ENCODE measurements around the gene UBE2QL1. TPM values are rescaled to one million over a fixed set of nuclear protein-coding genes. Genes with fewer than 3 reads are reported as not detected.

UBE2QL1 gene, protein sequence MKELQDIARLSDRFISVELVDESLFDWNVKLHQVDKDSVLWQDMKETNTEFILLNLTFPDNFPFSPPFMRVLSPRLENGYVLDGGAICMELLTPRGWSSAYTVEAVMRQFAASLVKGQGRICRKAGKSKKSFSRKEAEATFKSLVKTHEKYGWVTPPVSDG
- total RNA-seq (under 1 TPM in 1 of 2 donors, not detected in 1; 0.05 TPM), total RNA-seq (0 to 0.35 reads per million in 2 donors)

- Mint-ChIP-seq H3K4me3 (peak within 1 kb of the TSS; percentile 90), H3K27me3 (peaks cover 43% of the 10 kb centered on the region), H3K36me3 (ENCODE audit: low read depth) (peaks cover 2% of the 10 kb centered on the region), H3K27ac (no peak within 1 kb of the TSS), H3K4me1 (peaks cover 5% of the 10 kb centered on the region)
- H3K9me3 ChIP-seq (ENCODE audit: control insufficient read depth, low read length, poor library complexity, severe bottlenecking): no peaks in the 10 kb centered on the region
- DNase-seq (no peak), ATAC-seq (no peak)
Observed at GRCh38 chr5:6448622-6449464, at the start of gene UBE2QL1. Gene UBE2QL1 (plus strand): TSS chr5:6448859. CDS start chr5:6448894, 35 bp downstream.

- peaks cover 2% of the 10 kb centered on the region for H3K4me1 Mint-ChIP-seq
- H3K36me3 Mint-ChIP-seq (ENCODE audit: low read depth): peaks cover 5% of the 10 kb centered on the region
- H3K27ac Mint-ChIP-seq: no peak overlapping the region
- peaks cover 62% of the 10 kb centered on the region for H3K27me3 Mint-ChIP-seq
- DNase-seq (no peak), ATAC-seq (no peak)
- no peaks in the 10 kb centered on the region for H3K9me3 ChIP-seq (ENCODE audit: control insufficient read depth, low read length, poor library complexity, severe bottlenecking)
- H3K4me3 Mint-ChIP-seq: no peak overlapping the region
Observed at GRCh38 chr5:6399980-6400910, 48.4 kb upstream of the UBE2QL1 start.

- peaks cover 55% of the 10 kb centered on the region for H3K27me3 Mint-ChIP-seq
- H3K27ac Mint-ChIP-seq: no peak overlapping the region
- no peak overlapping the region for H3K4me3 Mint-ChIP-seq
- H3K9me3 ChIP-seq (ENCODE audit: control insufficient read depth, low read length, poor library complexity, severe bottlenecking): no peaks in the 10 kb centered on the region
- DNase-seq: no peak
- no peaks in the 10 kb centered on the region for H3K4me1 Mint-ChIP-seq
- H3K36me3 Mint-ChIP-seq (ENCODE audit: low read depth): peaks cover 1% of the 10 kb centered on the region
- ATAC-seq: no peak
Observed at GRCh38 chr5:6401410-6401809, 47.2 kb upstream of the UBE2QL1 start.

- ATAC-seq: no peak
Observed at GRCh38 chr5:6402939-6403338, 45.7 kb upstream of the UBE2QL1 start.

GRCh38 chr5:6403416-6403815 is 45.2 kb upstream of the UBE2QL1 start:
- Mint-ChIP-seq H3K27ac (no peak overlapping the region), H3K27me3 (peaks cover 67% of the 10 kb centered on the region), H3K36me3 (ENCODE audit: low read depth) (no peaks in the 10 kb centered on the region), H3K4me1 (no peaks in the 10 kb centered on the region), H3K4me3 (no peak overlapping the region)
- no peak for ATAC-seq
- no peaks in the 10 kb centered on the region for H3K9me3 ChIP-seq (ENCODE audit: control insufficient read depth, low read length, poor library complexity, severe bottlenecking)
- no peak for DNase-seq

More at GRCh38 chr5:6402939-6403338, 45.7 kb upstream of the UBE2QL1 start:
- no peak for DNase-seq
- no peak overlapping the region for H3K27ac Mint-ChIP-seq
- H3K27me3 Mint-ChIP-seq: peaks cover 64% of the 10 kb centered on the region
- H3K4me3 Mint-ChIP-seq: no peak overlapping the region
- H3K9me3 ChIP-seq (ENCODE audit: control insufficient read depth, low read length, poor library complexity, severe bottlenecking): no peaks in the 10 kb centered on the region
- H3K36me3 Mint-ChIP-seq (ENCODE audit: low read depth): no peaks in the 10 kb centered on the region
- no peaks in the 10 kb centered on the region for H3K4me1 Mint-ChIP-seq

DNA sequence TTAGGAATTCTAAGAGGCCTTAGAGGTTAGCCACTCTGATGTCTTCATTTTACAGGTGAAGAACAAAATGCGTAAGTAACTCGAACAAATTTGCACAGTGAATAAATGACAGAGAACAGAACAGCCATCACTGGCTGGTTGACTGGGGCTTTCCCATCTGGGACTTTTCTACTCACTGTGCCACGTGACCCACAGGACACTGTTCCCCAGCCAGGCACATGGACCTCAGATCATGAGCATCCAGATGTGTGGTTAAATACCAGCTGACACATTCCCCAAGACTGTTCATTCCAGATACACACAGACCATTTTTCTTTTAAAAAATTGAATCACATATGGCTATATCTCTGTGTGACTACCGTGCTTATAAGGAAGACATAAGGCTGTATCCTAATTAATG is 44.5 kb upstream of the UBE2QL1 start:
- no peak overlapping the region for H3K27ac Mint-ChIP-seq
- ATAC-seq: no peak
- peaks cover 73% of the 10 kb centered on the region for H3K27me3 Mint-ChIP-seq
- H3K9me3 ChIP-seq (ENCODE audit: control insufficient read depth, low read length, poor library complexity, severe bottlenecking): no peaks in the 10 kb centered on the region
- no peak for DNase-seq
- H3K4me1 Mint-ChIP-seq: no peaks in the 10 kb centered on the region
- no peak overlapping the region for H3K4me3 Mint-ChIP-seq
- H3K36me3 Mint-ChIP-seq (ENCODE audit: low read depth): peaks cover 2% of the 10 kb centered on the region

DNA sequence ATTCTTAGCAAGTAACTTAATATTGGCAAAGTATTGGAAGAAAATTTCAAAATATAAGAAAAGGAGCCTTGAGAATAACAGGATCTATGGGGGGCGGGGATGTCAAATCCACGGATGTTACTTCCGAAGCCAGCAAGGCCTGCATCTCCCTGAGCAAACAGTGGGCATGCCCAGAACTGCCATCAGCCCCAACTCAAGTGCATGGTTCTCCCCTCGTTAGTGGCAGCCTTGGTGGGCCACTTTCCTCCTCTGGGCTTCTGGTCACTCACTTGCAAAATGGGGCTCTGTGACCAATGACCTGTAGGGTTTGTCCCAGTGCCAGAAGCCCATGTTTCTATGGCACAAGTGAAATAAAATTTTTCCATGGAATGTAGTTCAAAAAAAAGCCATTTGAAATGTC is 43.1 kb upstream of the UBE2QL1 start:
- Mint-ChIP-seq H3K36me3 (ENCODE audit: low read depth) (peaks cover 2% of the 10 kb centered on the region), H3K4me1 (no peaks in the 10 kb centered on the region)
- ATAC-seq: no peak

DNA sequence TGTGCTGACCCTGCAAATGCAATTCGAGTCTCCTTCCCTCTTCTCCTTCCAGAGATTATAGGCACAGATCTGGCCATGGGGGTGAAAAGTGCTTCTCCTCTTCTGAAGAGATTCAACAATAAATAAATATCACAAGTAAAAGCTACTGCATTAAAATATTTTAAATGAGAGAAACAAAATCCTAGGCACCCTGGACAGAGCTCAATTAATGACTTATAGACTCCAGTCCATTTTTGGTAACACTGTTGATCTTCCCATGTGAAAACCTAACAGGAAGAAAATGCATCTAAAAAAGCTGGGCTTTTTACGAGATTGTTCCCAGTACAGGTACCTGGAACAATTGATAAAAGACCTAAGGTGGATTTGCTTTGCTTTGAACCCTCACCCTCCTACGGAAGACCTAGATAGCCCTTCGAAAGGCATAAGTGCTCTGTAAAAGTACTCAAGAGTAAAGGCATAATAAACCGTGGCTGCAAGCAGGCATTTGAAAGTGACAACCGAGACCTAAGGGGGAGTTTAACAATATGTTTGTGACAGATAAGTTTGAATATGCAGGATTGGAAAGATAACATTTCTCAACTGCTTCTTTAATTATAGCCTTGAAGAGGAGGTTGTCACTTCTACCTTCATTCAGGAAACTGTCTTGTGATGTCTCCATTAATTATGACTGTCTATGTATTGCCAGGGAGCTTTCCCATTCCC is 41.0 kb upstream of the UBE2QL1 start:
- no peaks in the 10 kb centered on the region for H3K4me1 Mint-ChIP-seq
- H3K27me3 Mint-ChIP-seq: peaks cover 56% of the 10 kb centered on the region
- no peak for DNase-seq
- H3K4me3 Mint-ChIP-seq: no peak overlapping the region
- H3K27ac Mint-ChIP-seq: no peak overlapping the region
- no peak for ATAC-seq
- peaks cover 2% of the 10 kb centered on the region for H3K36me3 Mint-ChIP-seq (ENCODE audit: low read depth)
- H3K9me3 ChIP-seq (ENCODE audit: control insufficient read depth, low read length, poor library complexity, severe bottlenecking): no peaks in the 10 kb centered on the region

More for the DNA sequence above, 43.1 kb upstream of the UBE2QL1 start:
- H3K27me3 Mint-ChIP-seq: peaks cover 64% of the 10 kb centered on the region
- no peak overlapping the region for H3K27ac Mint-ChIP-seq
- DNase-seq: no peak
- H3K4me3 Mint-ChIP-seq: no peak overlapping the region
- H3K9me3 ChIP-seq (ENCODE audit: control insufficient read depth, low read length, poor library complexity, severe bottlenecking): no peaks in the 10 kb centered on the region

GRCh38 chr5:6408260-6408596 is 40.4 kb upstream of the UBE2QL1 start:
- Mint-ChIP-seq H3K4me3 (no peak overlapping the region), H3K27me3 (peaks cover 54% of the 10 kb centered on the region), H3K36me3 (ENCODE audit: low read depth) (peaks cover 2% of the 10 kb centered on the region), H3K4me1 (no peaks in the 10 kb centered on the region), H3K27ac (no peak overlapping the region)
- no peaks in the 10 kb centered on the region for H3K9me3 ChIP-seq (ENCODE audit: control insufficient read depth, low read length, poor library complexity, severe bottlenecking)
- no peak for ATAC-seq
- DNase-seq: no peak

DNA sequence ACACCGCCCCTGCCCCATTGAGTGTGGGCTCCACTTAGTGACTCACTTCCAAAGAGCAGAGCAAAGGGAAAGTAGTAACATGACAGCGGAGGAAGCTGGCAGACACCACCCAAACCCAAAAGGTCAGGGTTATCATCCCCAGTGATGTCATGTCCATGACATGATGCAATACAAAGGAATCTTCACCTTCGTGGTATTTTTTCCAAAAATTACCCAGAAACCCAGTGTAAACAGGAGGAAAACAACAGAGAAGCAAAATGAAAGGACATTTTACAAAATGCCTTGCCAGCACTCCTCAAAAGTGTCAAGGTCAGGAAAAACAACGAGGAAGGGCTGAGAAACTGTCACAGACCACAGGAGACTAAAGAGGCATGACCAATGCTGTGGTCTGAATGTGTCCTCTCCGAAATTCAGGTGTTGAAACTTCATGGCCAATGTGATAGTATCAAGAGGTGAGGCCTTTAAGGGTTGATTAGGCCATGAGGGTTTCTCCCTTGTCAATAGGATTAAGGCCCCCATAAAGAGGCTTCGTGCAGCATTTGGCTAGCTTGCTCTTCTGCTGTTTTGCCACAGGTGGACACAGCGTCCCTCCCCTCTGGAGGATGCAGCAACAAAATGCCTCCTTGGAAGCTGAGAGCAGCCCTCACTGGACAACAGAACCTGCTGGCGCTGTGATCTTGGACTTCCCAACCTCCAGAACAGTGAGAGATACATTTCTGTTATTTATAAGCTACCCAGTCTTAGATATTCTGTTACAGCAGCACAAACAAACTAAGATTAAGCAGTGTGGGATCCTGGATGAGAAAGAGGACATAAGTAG is 39.8 kb upstream of the UBE2QL1 start:
- H3K9me3 ChIP-seq (ENCODE audit: control insufficient read depth, low read length, poor library complexity, severe bottlenecking): no peaks in the 10 kb centered on the region
- no peak for ATAC-seq
- Mint-ChIP-seq H3K27me3 (peaks cover 51% of the 10 kb centered on the region), H3K4me3 (no peak overlapping the region), H3K36me3 (ENCODE audit: low read depth) (peaks cover 2% of the 10 kb centered on the region), H3K27ac (no peak overlapping the region), H3K4me1 (no peaks in the 10 kb centered on the region)
- no peak for DNase-seq

DNA sequence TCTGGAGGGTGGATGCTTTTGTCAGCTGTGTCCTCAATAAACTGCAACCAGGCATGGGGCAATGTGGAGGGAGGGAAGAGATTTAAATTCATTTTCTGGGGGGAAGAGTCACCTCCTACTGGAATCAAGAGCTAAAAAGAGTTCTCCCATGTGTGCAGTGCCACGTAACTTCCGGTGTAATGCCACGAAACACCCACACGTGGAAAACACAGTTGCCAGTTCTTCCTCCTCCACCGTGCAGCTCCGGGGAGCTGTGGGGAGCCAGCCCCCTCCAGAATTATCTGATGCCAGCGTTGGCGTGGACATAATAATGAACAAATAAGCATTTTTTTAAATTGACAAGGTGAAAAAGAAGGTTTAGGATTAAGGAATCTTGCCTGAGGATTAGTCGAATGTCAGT is 38.2 kb upstream of the UBE2QL1 start:
- ATAC-seq: no peak
- Mint-ChIP-seq H3K27ac (no peak overlapping the region), H3K4me1 (no peaks in the 10 kb centered on the region), H3K4me3 (no peak overlapping the region), H3K36me3 (ENCODE audit: low read depth) (peaks cover 2% of the 10 kb centered on the region), H3K27me3 (peaks cover 56% of the 10 kb centered on the region)
- DNase-seq: no peak
- H3K9me3 ChIP-seq (ENCODE audit: control insufficient read depth, low read length, poor library complexity, severe bottlenecking): no peaks in the 10 kb centered on the region

DNA sequence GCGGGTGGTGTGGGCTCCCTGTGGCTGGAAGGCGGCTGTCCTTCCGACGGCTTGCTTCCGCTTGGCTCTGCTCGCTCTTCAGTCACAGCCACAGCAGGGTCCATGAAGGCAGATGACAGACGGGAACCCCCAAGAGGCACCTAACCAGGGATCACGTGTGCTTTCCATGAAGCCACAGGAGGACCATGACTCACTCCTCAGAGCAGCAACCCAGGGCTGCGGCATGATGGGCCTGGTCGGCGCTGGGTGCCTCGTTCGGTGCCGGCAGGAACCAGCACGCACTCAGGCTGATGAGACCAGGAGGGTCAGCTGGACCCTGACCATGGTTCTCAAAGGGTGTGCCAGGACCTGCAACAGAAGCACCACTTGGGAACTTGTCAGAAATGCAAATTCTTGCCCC is 37.5 kb upstream of the UBE2QL1 start:
- no peak overlapping the region for H3K4me3 Mint-ChIP-seq
- no peak for DNase-seq
- ATAC-seq: no peak
- no peaks in the 10 kb centered on the region for H3K9me3 ChIP-seq (ENCODE audit: control insufficient read depth, low read length, poor library complexity, severe bottlenecking)
- H3K4me1 Mint-ChIP-seq: no peaks in the 10 kb centered on the region
- no peak overlapping the region for H3K27ac Mint-ChIP-seq
- peaks cover 2% of the 10 kb centered on the region for H3K36me3 Mint-ChIP-seq (ENCODE audit: low read depth)
- peaks cover 53% of the 10 kb centered on the region for H3K27me3 Mint-ChIP-seq

All from T-helper 17 cell (primary cell).